DMS153 (cell line): ENCODE results near the gene WSCD2.
"Not testable (repeated sequence)": the region's sequence is repeated elsewhere in the genome, so short reads cannot be mapped to it uniquely, and the experiment has no call there.

Experiments used
- DNase-seq: peaks from one replicate; lab custom pipeline; 2025; lab: John Stamatoyannopoulos, UW

Gene WSCD2

GRCh38 chr12:108196921-108197320, 67.8 kb downstream of the WSCD2 start:
- DNase-seq: no peak

DNA sequence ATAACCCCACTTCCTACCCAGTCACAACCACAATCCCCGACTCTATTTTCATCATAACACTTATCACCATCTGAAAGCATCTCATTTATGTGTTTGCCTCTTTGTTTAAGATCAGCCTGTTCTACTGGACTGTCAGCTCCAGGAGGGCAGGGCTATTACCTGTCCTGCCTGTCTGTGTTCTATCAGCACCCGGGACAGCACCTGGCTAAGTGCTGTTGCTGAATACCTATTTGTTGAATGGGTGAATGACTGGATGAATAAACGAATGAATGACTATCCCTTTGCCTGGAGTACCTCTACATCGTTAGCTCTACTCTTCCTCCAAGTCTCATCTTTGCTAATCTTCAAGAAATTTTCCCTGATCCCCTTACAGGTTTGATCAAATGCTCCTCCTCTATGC, 69.0 kb downstream of the WSCD2 start:
- no peak for DNase-seq

GRCh38 chr12:108199106-108199505, 70.0 kb downstream of the WSCD2 start:
- no peak for DNase-seq

GRCh38 chr12:108201808-108202207, 72.7 kb downstream of the WSCD2 start:
- no peak for DNase-seq

- DNase-seq: no peak
These were observed 75.3 kb downstream of the WSCD2 start for GRCh38 chr12:108204117-108204987.

- no peak for DNase-seq
These were observed 76.8 kb downstream of the WSCD2 start for GRCh38 chr12:108205864-108206263.

DNA sequence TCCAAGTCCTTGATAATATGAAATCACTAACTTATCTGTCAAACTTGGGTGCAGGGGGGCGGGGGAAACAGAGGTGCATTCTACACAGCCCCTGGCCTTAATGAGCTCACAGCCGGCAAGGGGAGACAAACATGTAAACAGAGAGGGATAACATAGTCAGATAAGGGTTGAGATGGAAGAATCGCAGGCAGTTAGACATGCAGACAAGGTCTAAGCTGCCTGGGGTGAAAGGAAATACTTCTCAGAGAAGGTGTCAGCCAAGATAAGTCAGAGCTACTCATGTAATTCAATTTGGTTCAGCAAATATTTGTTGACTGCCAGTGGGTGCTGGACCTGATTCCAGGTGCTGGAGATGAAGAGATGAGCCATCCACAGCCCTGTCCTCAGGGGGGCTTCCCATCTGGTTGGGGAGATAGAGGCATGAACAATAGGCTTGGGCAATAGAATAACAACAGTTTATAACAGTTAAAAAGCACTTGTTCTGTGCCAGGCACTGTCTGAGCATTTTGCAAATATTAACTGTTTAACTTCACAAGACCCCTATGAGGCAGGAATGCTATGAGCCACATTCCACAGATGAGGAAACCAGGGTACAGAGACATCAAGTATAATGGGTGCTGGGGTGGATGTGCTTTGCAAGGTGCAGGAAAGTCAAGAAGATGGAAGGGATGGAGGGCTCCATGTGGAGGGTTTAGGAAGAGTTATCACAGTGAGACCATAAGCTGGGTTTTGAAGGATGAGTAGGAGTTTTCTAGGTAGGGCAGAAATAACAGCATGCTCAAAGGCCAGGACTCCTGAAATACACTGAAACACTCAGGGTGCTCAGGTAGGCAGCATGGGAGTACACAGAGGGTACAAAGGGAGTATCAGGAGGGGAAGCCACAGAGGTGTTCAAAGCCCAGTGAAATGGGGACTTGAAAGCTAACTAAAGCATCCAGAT, 79.0 kb downstream of the WSCD2 start:
- no peak for DNase-seq

DNA sequence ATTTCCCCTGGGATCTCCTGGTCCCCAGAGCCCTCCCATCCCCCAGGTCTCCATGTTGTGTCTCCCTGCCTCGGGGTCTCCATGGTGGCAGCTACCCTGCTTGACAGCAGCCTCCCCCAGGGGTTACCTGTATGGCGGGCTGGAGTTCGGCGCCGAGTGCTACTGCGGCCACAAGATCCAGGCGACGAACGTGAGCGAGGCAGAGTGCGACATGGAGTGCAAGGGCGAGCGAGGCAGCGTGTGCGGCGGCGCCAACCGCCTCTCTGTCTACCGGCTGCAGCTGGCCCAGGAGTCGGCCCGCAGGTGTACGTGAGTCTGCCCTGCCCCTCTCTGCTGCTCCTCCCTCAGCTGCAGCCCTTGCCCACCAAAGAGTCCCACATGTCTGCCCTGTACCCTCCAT, 80.9 kb downstream of the WSCD2 start:
- DNase-seq: no peak

- DNase-seq: no peak
These were observed 82.1 kb downstream of the WSCD2 start for GRCh38 chr12:108211157-108211556.

DNA sequence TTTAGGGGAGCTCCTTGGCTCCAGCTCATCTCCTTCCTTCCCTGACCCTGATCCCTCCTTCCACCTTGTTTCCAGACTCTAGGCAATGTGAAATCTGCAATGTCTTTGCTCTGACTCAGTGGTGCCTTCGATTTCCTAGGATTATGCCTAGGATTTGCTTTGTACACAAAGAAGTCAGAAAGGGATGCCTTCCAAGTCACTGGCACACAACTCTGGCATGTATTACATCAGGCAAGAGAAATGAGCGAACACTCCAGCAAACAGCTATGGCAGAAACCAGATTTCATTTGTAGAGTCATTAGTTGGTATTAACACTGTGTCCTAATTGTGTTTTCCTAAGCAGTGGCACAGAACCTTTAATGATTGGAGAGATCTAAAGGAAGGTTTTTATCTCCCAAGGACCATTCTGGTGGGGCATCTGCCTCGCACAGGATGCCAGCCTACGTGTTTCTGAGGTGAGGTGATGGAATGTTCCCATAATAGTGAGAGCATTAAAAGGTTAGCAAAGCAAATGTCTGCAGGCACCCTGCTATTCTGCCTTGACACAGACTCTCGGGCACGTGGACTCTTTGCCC, 84.9 kb downstream of the WSCD2 start:
- no peak for DNase-seq

DNA sequence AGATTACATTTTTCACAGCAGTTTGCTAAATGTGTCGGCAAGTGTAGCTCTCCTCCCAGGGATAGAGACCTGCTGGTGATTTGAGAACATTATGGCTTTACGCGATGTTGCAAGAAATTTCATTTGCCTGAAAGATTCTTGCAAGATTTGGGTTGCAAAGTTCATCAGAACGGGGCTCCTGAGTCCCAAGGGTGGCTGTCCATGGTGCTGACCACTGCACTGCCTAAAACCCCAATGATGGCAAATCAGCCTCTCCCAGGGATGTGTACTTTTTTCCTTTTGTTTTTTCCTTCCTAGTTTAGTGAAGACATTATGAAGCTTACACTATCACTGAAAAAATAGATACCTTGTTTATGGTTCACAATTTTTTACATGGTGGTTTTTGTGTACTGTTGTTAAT, 85.4 kb downstream of the WSCD2 start:
- DNase-seq: no peak

DNA sequence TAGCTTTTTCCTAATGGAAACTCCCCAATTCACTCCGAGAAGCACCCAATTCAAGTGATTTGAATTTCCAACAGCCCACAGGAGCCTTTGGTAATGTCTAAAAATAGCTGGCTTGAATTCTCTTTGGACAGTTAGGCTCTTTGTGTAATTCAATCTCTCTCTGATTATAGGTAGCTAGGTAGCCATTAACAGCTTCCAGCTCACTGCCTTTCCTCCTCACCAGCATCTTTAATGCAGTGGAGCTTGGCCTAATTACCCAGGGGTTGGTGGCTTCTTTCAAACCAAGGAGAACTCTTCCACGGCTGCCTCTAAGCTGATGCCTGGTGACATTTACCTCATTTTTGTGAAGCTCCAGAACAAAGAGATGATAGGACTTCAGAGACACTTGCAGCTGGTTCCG, 86.4 kb downstream of the WSCD2 start:
- no peak for DNase-seq

DNA sequence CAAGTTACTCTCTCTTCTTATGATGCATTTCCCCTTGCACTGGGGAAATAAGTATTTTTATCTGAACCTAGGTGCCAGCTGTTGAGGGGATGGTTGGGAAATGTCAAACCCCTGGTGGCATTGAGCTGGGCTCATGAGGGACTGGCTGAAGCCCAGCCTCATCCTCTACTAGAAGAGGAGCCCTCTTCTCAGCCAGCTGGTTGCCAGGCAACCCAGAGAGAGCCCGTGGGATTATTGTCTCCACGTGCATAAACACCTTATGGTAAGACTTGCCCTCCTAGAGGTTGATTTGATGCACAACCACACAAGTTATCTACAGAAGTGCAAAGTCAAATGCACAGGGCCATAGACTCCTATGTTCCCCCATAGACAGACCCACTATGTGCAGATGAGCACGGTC, 89.8 kb downstream of the WSCD2 start:
- DNase-seq: no peak

GRCh38 chr12:108225101-108225500, 96.0 kb downstream of the WSCD2 start:
- DNase-seq: not testable (repeated sequence)

DNA sequence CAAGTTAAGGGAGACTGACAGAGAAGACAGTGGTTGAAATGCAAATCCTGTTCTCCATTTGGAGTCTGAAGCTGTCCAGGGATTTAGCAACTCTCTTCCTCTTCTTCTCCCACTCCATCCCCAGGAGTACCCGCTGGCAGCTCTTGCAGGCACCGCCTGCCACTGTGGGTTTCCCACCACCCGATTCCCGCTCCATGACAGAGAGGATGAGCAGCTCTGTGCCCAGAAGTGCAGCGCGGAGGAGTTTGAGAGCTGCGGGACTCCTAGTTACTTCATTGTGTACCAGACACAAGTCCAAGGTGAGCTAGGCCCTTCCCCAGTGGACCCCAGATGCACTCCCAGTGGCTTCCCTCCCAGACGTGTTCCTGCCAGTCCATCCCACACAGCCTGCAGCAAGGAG, 97.8 kb downstream of the WSCD2 start:
- DNase-seq: no peak

DNA sequence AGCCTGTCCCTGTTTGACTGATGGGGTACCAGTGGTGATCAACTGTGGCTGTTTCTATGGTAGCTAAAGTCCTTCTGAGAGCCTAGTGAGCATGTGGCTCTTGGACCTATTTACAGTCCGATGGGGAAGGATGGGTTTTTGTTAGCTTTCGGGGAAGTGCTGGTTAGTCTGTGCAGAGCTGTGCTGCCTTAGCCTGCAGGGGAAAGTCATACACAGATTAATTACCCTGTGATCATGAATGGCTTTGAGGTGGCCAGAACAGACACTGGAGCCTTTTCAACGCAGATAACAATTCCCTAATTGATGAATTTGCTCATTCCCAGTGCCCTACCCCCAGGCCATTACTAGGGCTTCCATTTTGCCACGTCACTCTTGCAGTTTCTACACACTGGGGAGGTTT, 99.7 kb downstream of the WSCD2 start:
- DNase-seq: no peak

GRCh38 chr12:108231109-108231905, 102.2 kb downstream of the WSCD2 start:
- DNase-seq: no peak

GRCh38 chr12:108231909-108232434, 102.9 kb downstream of the WSCD2 start:
- no peak for DNase-seq

DNA sequence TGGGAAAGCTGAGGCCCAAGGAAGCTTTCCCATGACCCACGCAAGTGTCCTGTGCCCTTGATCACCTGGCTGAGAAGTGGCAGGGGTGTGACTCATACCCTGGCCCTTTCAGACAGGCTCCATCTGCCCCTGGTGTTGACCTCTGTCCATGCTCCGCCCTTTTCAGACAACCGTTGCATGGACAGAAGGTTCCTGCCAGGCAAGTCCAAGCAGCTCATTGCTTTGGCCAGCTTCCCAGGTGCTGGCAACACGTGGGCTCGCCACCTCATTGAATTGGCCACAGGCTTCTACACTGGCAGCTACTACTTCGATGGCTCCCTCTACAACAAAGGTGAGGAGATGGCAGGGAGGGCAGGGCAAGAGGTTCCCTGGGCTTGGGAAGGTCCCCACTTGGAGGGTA, 103.5 kb downstream of the WSCD2 start:
- no peak for DNase-seq

- no peak for DNase-seq
These were observed 105.1 kb downstream of the WSCD2 start for GRCh38 chr12:108234158-108234557.

DNA sequence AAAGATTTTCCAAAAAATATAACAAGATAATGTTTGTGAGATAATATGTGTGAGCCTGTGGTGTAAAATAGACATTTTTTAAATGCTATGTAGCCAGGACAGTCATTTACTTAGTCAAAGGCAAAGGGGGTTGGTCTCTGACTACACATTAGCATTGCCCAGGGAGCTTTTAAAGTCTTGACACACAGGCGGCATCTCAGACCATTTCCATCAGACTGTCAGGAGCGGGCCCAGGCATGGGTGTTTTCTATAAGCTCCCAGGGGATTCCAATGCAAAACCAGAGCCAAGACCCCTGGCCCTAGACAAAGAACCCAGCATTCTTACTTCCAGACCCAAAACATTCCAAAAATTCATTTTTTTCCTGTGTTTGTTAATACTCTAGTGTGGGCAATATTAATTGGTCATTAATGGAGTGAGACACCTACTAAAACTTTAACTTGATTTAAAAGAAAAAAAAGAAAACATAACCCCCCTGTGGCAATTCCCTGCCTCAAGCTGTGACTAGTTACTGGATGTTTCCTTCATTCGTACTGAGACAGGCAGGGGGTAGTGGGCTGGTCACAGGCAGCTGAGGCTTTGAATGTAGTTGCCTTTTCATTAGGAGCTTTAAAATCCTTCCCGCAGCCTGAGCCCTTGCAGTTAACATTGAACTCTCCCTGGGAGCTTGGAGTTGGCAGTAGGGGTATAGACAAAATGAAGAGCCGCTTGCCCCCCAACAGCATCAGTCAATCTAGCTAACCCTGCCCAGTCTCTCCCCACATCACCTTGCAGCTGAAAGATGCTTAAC, 106.3 kb downstream of the WSCD2 start:
- no peak for DNase-seq
